EH (cell line): ENCODE data around the gene TFB1M.
"Not testable (repeated sequence)": the region's sequence is repeated elsewhere in the genome, so short reads cannot be mapped to it uniquely, and the experiment has no call there.

ENCODE experiments used
- DNase-seq: peaks from one replicate; pipeline ENCODE4 v3.0.0-alpha.2; 2015; ENCODE audit warnings: low read depth

Gene TFB1M

GRCh38 chr6:155314092-155314772, at the start of gene TFB1M:
TFB1M (minus strand) TSS chr6:155314484; CDS start chr6:155314428, 56 bp downstream.
- peak; percentile 99 for DNase-seq

GRCh38 chr6:155364021-155364420, 49.7 kb upstream of the TFB1M start:
- DNase-seq: not testable (repeated sequence)

- DNase-seq: not testable (repeated sequence)
Observed at GRCh38 chr6:155362968-155363632, 48.8 kb upstream of the TFB1M start.

GRCh38 chr6:155354167-155354566, 39.9 kb upstream of the TFB1M start:
- no peak for DNase-seq

- peak; percentile 60 for DNase-seq
Observed at GRCh38 chr6:155352811-155353210, 38.5 kb upstream of the TFB1M start.

- no peak for DNase-seq
Observed at GRCh38 chr6:155352130-155352420, 37.8 kb upstream of the TFB1M start.

GRCh38 chr6:155351273-155352129, 37.2 kb upstream of the TFB1M start:
- no peak for DNase-seq

GRCh38 chr6:155349956-155350355, 35.7 kb upstream of the TFB1M start:
- DNase-seq: no peak

- peak; percentile 61 for DNase-seq
Observed at GRCh38 chr6:155349129-155349528, 34.8 kb upstream of the TFB1M start.

- DNase-seq: no peak
Observed at GRCh38 chr6:155347800-155348199, 33.5 kb upstream of the TFB1M start.

- DNase-seq: no peak
Observed at GRCh38 chr6:155346957-155347356, 32.7 kb upstream of the TFB1M start.

GRCh38 chr6:155344341-155345006, 30.2 kb upstream of the TFB1M start:
- no peak for DNase-seq

GRCh38 chr6:155341130-155341828, 27.0 kb upstream of the TFB1M start:
- peak; percentile 79 for DNase-seq

- DNase-seq: peak; percentile 73
Observed at GRCh38 chr6:155340464-155341129, 26.3 kb upstream of the TFB1M start.

GRCh38 chr6:155339929-155340328, 25.6 kb upstream of the TFB1M start:
- not testable (repeated sequence) for DNase-seq

- not testable (repeated sequence) for DNase-seq
Observed at GRCh38 chr6:155338237-155338636, 24.0 kb upstream of the TFB1M start.

- no peak for DNase-seq
Observed at GRCh38 chr6:155335265-155335664, 21.0 kb upstream of the TFB1M start.

GRCh38 chr6:155334073-155334472, 19.8 kb upstream of the TFB1M start:
- DNase-seq: not testable (repeated sequence)

- no peak for DNase-seq
Observed at GRCh38 chr6:155333414-155333813, 19.1 kb upstream of the TFB1M start.

GRCh38 chr6:155330922-155331321, 16.6 kb upstream of the TFB1M start:
- no peak for DNase-seq

- DNase-seq: no peak
Observed at GRCh38 chr6:155330133-155330734, 15.9 kb upstream of the TFB1M start.
